Astrocyte (in vitro differentiated cells and primary cell): ENCODE measurements around the gene KCNK5. TPM values are rescaled to one million over a fixed set of nuclear protein-coding genes. Genes with fewer than 3 reads are reported as not detected.

Source experiments
- DNase-seq: peaks from one replicate; pipeline ENCODE4 v3.0.0-alpha.2; 2010; ENCODE audit warnings: low read depth
- FAIRE-seq: peaks from 2 replicates; lab custom pipeline; 2011; peaks lifted over from hg19 to GRCh38; lab: Jason Lieb, UNC
- H2AFZ ChIP-seq: 2 replicates; pipeline ENCODE4 v1.6.0; 2012; ENCODE audit warnings: low read depth, low read length, inconsistent platforms
- H3K27ac ChIP-seq: 2 replicates; pipeline ENCODE4 v1.5.1; 2011; ENCODE audit warnings: low read depth, low read length, inconsistent platforms
- H3K27me3 ChIP-seq: 2 replicates; pipeline ENCODE4 v1.6.0; 2011; ENCODE audit warnings: low read length, inconsistent platforms; ENCODE audit not compliant: insufficient read depth
- H3K36me3 ChIP-seq: 2 replicates; pipeline ENCODE4 v1.5.1; 2011; ENCODE audit warnings: low read length, inconsistent platforms; ENCODE audit not compliant: insufficient read depth
- H3K4me1 ChIP-seq: 2 replicates; pipeline ENCODE4 v1.5.1; 2011; ENCODE audit warnings: low read length, inconsistent platforms; ENCODE audit not compliant: insufficient read depth
- H3K4me2 ChIP-seq: 2 replicates; pipeline ENCODE4 v1.6.0; 2012; ENCODE audit warnings: low read length, inconsistent platforms
- H3K4me3 ChIP-seq: 2 replicates; pipeline ENCODE4 v1.5.1; 2011; ENCODE audit warnings: low read depth, mild to moderate bottlenecking, low read length, inconsistent platforms; ENCODE audit not compliant: insufficient read depth
- H3K79me2 ChIP-seq: 2 replicates; pipeline ENCODE4 v1.6.0; 2012; ENCODE audit warnings: mild to moderate bottlenecking, low read length, inconsistent platforms; ENCODE audit not compliant: insufficient read depth
- H3K9ac ChIP-seq: 2 replicates; pipeline ENCODE4 v1.6.0; 2012; ENCODE audit warnings: mild to moderate bottlenecking, low read length, inconsistent platforms
- H3K9me3 ChIP-seq: 2 replicates; pipeline ENCODE4 v1.5.1; 2012; ENCODE audit warnings: low read depth, mild to moderate bottlenecking, low read length, inconsistent platforms; ENCODE audit not compliant: insufficient read depth
- H4K20me1 ChIP-seq: 2 replicates; pipeline ENCODE4 v1.6.0; 2012; ENCODE audit warnings: low read length, inconsistent platforms; ENCODE audit not compliant: insufficient read depth
- H3K27ac Mint-ChIP-seq: one replicate; pipeline ENCODE4 v1.8.0; 2021; ENCODE audit warnings: mild to moderate bottlenecking, mixed read lengths; ENCODE audit not compliant: unreplicated experiment
- H3K27me3 Mint-ChIP-seq: one replicate; pipeline ENCODE4 v1.8.0; 2021; ENCODE audit warnings: low read depth, mixed read lengths; ENCODE audit not compliant: unreplicated experiment
- H3K36me3 Mint-ChIP-seq: one replicate; pipeline ENCODE4 v1.8.0; 2021; ENCODE audit warnings: low read depth, mixed read lengths; ENCODE audit not compliant: unreplicated experiment
- H3K4me1 Mint-ChIP-seq: one replicate; pipeline ENCODE4 v1.8.0; 2021; ENCODE audit warnings: low read depth, mixed read lengths; ENCODE audit not compliant: unreplicated experiment
- H3K4me3 Mint-ChIP-seq: one replicate; pipeline ENCODE4 v1.8.0; 2021; ENCODE audit warnings: mild to moderate bottlenecking, moderate library complexity, mixed read lengths; ENCODE audit not compliant: unreplicated experiment
- H3K9me3 Mint-ChIP-seq: one replicate; pipeline ENCODE4 v1.8.0; 2021; ENCODE audit warnings: mild to moderate bottlenecking, mixed read lengths; ENCODE audit not compliant: unreplicated experiment
- CTCF ChIP-seq: IDR thresholded peaks from 2 replicates; pipeline ENCODE4 v1.5.1; 2011; ENCODE audit warnings: low read depth, mild to moderate bottlenecking, inconsistent platforms, low read length, moderate library complexity; ENCODE audit not compliant: insufficient read depth
- EZH2 ChIP-seq: IDR thresholded peaks from 2 replicates; pipeline ENCODE4 v1.6.1; 2012; ENCODE audit warnings: mild to moderate bottlenecking, low read length, inconsistent platforms; ENCODE audit not compliant: insufficient read depth
- total RNA-seq: library from RNA; stranded (reverse); gene quantifications from 2 replicates; pipeline ENCODE4 v1.2.1, GENCODE V29; 2021

The KCNK5 gene
- total RNA-seq, 1 donor from 2014 or later = 0.14 TPM

GRCh38 chr6:39214120-39214813, 15.0 kb downstream of the KCNK5 start:
- FAIRE-seq (no peak), DNase-seq (no peak)
- H3K9ac ChIP-seq = no peak overlapping the region
- no peaks in the 10 kb centered on the region for H3K9me3 ChIP-seq
- no peak overlapping the region for H3K4me3 ChIP-seq
- H3K27ac Mint-ChIP-seq = no peak overlapping the region
- no peak overlapping the region for H3K4me3 Mint-ChIP-seq
- H3K36me3 ChIP-seq = no peaks in the 10 kb centered on the region
- H3K9me3 Mint-ChIP-seq = peaks cover 2% of the 10 kb centered on the region
- H3K36me3 Mint-ChIP-seq = peaks cover 2% of the 10 kb centered on the region
- peaks cover 17% of the 10 kb centered on the region for H3K4me1 Mint-ChIP-seq
- TF ChIP-seq EZH2 (no peak), CTCF (no peak)
- no peaks in the 10 kb centered on the region for H3K27me3 ChIP-seq
- H3K79me2 ChIP-seq = no peaks in the 10 kb centered on the region
- H2AFZ ChIP-seq = no peak overlapping the region
- H3K27ac ChIP-seq = no peak overlapping the region
- H4K20me1 ChIP-seq = no peaks in the 10 kb centered on the region
- H3K4me1 ChIP-seq = no peaks in the 10 kb centered on the region
- no peak overlapping the region for H3K4me2 ChIP-seq
- H3K27me3 Mint-ChIP-seq = peaks cover 13% of the 10 kb centered on the region

- no peak overlapping the region for H2AFZ ChIP-seq
- Mint-ChIP-seq H3K27me3 (peaks cover 13% of the 10 kb centered on the region), H3K4me1 (peaks cover 15% of the 10 kb centered on the region), H3K36me3 (peaks cover 2% of the 10 kb centered on the region), H3K9me3 (peaks cover 2% of the 10 kb centered on the region), H3K4me3 (no peak overlapping the region), H3K27ac (no peak overlapping the region)
- H3K4me3 ChIP-seq = no peak overlapping the region
- H3K36me3 ChIP-seq = no peaks in the 10 kb centered on the region
- no peak for DNase-seq
- no peak for TF ChIP-seq CTCF
- TF ChIP-seq EZH2 = no peak
- FAIRE-seq = no peak
- H4K20me1 ChIP-seq = no peaks in the 10 kb centered on the region
- H3K27ac ChIP-seq = no peak overlapping the region
- H3K9ac ChIP-seq = no peak overlapping the region
- H3K4me2 ChIP-seq = no peak overlapping the region
- H3K4me1 ChIP-seq = no peaks in the 10 kb centered on the region
- H3K27me3 ChIP-seq = no peaks in the 10 kb centered on the region
- no peaks in the 10 kb centered on the region for H3K79me2 ChIP-seq
- no peaks in the 10 kb centered on the region for H3K9me3 ChIP-seq
Observed at GRCh38 chr6:39213195-39213920, 15.9 kb downstream of the KCNK5 start.

GRCh38 chr6:39211183-39211582, 18.1 kb downstream of the KCNK5 start:
- Mint-ChIP-seq H3K27ac (no peak overlapping the region), H3K9me3 (no peaks in the 10 kb centered on the region), H3K4me3 (no peak overlapping the region), H3K4me1 (peaks cover 11% of the 10 kb centered on the region), H3K36me3 (peaks cover 2% of the 10 kb centered on the region), H3K27me3 (peaks cover 13% of the 10 kb centered on the region)
- no peaks in the 10 kb centered on the region for H4K20me1 ChIP-seq
- no peak overlapping the region for H3K27ac ChIP-seq
- DNase-seq (no peak), FAIRE-seq (no peak)
- no peaks in the 10 kb centered on the region for H3K4me1 ChIP-seq
- no peak overlapping the region for H3K4me3 ChIP-seq
- no peaks in the 10 kb centered on the region for H3K36me3 ChIP-seq
- H2AFZ ChIP-seq = no peak overlapping the region
- H3K9me3 ChIP-seq = no peaks in the 10 kb centered on the region
- no peaks in the 10 kb centered on the region for H3K79me2 ChIP-seq
- H3K27me3 ChIP-seq = no peaks in the 10 kb centered on the region
- no peak for TF ChIP-seq EZH2
- TF ChIP-seq CTCF = no peak
- H3K9ac ChIP-seq = no peak overlapping the region
- no peak overlapping the region for H3K4me2 ChIP-seq
